Stimulated activated effector memory CD8-positive, alpha-beta T cell treated with anti-CD3 and anti-CD28 coated beads, Interleukin-12 subunit alpha, Interleukin-12 subunit beta, amount 100 ng/mL, for 72 hours (primary cell): ENCODE results near the gene SF1.

Experiments used
- ATAC-seq: fragments of 150-1000 bp; cut with Tn5 transposase; 2 replicates; pipeline ENCODE4 v1.10.0; 2021
- DNase-seq, 2 donors: peaks; one replicate each; pipeline ENCODE4 v3.0.0; 2021 to 2022; ENCODE audit warnings: low spot score in 2 of 2
- H3K27ac Mint-ChIP-seq: one replicate; pipeline ENCODE4 v1.8.0; 2022; ENCODE audit warnings: mild to moderate bottlenecking, mixed read lengths
- H3K36me3 Mint-ChIP-seq: one replicate; pipeline ENCODE4 v1.8.0; 2022; ENCODE audit warnings: mild to moderate bottlenecking, mixed read lengths
- H3K4me1 Mint-ChIP-seq: one replicate; pipeline ENCODE4 v1.8.0; 2022; ENCODE audit warnings: mixed read lengths
- H3K4me3 Mint-ChIP-seq: one replicate; pipeline ENCODE4 v1.8.0; 2022; ENCODE audit warnings: mild to moderate bottlenecking, mixed read lengths
- H3K9me3 Mint-ChIP-seq: one replicate; pipeline ENCODE4 v1.8.0; 2022; ENCODE audit warnings: mixed read lengths

SF1 gene

DNA sequence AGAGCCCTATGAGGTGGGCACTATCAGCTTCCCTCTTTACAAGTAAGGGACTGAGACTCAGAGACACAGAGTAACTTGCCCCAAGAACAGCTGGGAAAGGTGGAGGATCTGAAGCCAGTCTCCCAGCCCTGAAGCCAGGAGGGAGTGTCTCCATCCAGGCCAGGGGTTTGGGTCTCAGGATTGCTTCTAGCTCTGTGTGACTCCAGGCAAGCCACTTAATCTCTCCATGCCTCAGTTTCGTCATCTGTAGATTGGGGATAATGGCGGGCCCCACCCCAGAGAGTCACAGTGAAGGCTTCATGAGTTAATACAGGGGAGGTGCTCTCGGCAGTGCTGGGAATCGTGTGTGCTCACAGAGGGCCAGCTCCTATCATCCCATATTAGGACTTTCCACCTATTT lies 14.1 kb upstream of the SF1 start:
- Mint-ChIP-seq H3K4me1 (peaks cover 25% of the 10 kb centered on the region), H3K36me3 (peaks cover 53% of the 10 kb centered on the region), H3K27ac (peak overlapping the region; percentile 17), H3K9me3 (no peaks in the 10 kb centered on the region), H3K4me3 (no peak overlapping the region)
- ATAC-seq, result no peak
- no peak for DNase-seq

DNA sequence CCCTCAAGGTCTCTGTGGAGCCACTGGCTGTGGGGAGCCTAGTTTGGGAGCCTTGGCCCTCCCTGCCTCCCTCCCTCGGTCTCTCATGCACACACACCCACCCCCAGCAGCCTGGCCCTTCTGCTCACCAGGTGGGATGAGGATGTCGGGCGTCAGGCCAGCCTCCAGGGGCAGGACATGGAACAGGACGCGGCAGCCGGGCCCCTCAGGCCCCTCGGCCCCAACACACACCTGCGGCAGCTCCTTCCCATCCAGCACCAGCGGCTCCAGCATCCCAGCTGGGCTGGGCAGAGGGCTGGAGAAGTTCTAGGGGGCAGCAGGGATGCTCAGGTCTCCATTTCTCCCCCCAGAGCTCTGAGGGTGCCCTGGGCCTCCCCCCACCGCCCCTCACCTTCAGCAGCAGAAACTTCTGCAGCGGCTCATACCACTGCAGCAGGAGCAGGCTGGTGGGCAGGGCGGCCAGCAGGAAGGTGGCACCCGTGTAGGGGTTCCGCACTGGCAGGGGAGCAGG lies 13.5 kb upstream of the SF1 start:
- no peak overlapping the region for H3K27ac Mint-ChIP-seq
- ATAC-seq (no peak), DNase-seq (no peak)
- H3K36me3 Mint-ChIP-seq, result peaks cover 46% of the 10 kb centered on the region
- no peaks in the 10 kb centered on the region for H3K9me3 Mint-ChIP-seq
- H3K4me1 Mint-ChIP-seq, result peaks cover 25% of the 10 kb centered on the region
- no peak overlapping the region for H3K4me3 Mint-ChIP-seq

DNA sequence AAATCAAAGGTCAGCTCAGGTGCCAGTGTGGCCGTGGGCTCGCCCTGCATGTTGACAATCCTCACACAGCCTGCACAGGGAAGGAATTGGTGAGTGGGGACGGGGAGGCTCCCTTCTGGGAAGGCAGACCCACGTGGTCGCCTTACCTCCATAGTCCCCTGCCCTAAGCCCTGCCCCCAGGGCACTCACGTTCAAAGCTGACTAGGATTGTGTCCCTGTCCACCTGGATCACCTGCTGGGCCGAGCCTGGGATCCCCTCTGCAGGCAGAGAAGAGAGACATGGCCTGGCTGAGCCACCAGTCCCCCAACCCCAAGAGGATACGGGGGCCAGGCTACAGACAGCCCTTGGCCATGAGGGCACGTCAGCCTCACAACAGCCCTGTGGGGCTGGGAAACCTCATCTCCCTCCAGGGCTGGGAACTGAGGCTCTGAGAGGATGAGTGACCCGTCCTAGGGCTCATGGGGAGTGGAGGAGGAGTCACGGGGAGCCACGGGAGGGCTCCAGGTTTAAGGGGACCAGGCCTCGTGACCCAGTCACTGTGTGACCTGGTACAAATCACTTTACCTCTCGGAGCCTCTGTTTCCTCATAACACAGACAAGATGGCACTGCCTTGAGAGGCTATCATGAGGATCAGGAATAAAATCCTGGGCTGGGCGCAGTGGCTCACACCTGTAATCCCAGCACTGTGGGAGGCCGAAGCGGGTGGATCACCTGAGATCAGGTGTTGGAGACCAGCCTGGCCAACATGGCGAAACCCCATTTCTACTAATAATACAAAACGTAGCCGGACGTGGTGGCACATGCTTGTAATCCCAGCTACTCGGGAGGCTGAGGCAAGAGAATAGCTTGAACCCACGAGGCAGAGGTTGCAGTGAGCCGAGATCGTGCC lies 12.1 kb upstream of the SF1 start:
- Mint-ChIP-seq H3K27ac (peak overlapping the region; percentile 60), H3K36me3 (peaks cover 33% of the 10 kb centered on the region), H3K4me1 (peaks cover 17% of the 10 kb centered on the region), H3K4me3 (no peak overlapping the region), H3K9me3 (no peaks in the 10 kb centered on the region)
- no peak for DNase-seq
- no peak for ATAC-seq

DNA sequence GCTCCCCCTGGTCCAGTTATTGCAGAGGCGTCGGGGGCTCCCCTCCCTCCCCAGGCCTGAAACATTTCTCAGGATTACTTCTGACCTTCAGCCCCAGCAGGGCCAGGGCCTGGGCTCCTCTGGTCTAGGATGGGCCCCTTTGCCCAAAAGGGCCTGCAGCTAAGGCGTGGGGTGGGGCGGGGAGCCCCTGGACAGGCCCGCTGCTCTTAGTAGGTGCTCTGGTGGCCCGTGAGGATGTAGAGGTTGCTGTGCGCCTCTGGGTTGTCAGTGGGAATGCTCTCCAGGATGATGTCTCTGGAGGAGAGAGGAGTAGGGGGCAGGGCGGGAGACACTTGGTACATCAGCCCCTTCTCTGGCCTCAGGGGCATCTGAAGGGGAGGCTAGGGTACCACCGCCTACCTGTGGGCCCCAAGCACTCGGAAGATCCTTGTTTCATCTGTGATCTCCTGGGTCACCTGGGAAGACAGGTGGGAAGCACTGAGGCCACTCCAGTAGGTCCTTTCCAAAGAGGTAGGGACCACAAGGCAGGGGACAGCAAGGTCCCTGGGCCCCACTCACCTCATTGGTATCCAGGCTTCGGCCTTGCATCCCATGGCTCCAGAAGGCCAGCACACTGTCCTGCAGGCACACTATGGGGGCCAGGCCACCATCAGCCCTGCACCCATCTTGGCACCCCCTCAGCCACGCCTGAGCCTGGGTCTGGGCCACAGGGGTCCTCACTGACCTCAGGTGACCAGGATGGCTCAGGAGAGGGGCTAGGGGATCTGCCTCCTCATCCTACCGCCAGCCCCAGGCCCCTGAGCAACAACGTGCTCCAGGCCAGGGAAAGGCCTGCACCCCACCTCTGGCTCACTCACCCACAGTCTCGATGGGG lies 11.2 kb upstream of the SF1 start:
- DNase-seq (no peak), ATAC-seq (no peak)
- peaks cover 12% of the 10 kb centered on the region for H3K4me1 Mint-ChIP-seq
- no peak overlapping the region for H3K27ac Mint-ChIP-seq
- H3K36me3 Mint-ChIP-seq, result peaks cover 27% of the 10 kb centered on the region
- no peak overlapping the region for H3K4me3 Mint-ChIP-seq
- H3K9me3 Mint-ChIP-seq, result no peaks in the 10 kb centered on the region

DNA sequence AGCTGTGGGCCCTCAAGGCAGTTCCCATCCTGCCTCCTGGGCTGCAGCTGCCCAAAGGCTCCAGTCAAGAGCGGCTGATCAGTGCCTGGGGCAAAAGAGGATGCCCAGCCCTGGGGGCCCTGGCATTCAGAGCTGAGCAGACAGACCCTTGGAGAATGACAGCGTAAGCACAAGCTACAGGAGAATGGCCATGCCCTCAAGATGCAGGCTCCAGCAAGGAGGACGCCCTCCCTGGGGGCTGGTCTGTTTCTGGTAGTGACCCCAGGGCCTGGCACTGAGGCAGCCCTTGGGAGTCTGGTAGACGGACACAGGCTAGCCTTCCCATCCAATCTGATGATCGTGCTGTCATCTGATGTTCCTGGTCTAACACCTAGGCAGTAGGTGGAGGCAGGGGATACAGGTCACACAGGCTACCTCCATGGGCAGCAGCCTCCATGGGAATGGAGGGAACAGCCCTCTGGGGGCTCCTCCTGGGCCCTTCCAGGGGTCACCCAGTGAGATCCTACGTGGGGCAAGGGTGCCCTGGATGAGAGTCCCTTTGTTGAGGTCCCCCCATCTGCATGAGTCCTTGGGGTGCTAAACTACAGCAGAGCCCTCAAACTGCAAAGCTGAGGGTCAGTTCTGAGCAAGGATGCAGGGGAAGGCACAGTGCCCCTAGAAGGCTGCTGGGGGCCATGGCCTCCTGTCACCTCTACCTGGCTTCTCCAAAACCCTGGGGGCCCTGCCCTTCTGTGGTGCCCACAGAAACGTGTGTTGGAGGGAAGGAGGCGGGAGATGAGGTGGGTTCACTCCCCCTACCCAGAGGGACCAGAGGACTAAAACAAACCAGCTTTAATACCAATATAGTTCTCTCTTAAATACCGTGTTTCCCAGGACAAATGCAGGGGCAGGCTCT lies 10.2 kb upstream of the SF1 start:
- Mint-ChIP-seq H3K9me3 (no peaks in the 10 kb centered on the region), H3K36me3 (peaks cover 17% of the 10 kb centered on the region), H3K27ac (no peak overlapping the region), H3K4me3 (no peak overlapping the region), H3K4me1 (peaks cover 2% of the 10 kb centered on the region)
- ATAC-seq (no peak), DNase-seq (no peak)

DNA sequence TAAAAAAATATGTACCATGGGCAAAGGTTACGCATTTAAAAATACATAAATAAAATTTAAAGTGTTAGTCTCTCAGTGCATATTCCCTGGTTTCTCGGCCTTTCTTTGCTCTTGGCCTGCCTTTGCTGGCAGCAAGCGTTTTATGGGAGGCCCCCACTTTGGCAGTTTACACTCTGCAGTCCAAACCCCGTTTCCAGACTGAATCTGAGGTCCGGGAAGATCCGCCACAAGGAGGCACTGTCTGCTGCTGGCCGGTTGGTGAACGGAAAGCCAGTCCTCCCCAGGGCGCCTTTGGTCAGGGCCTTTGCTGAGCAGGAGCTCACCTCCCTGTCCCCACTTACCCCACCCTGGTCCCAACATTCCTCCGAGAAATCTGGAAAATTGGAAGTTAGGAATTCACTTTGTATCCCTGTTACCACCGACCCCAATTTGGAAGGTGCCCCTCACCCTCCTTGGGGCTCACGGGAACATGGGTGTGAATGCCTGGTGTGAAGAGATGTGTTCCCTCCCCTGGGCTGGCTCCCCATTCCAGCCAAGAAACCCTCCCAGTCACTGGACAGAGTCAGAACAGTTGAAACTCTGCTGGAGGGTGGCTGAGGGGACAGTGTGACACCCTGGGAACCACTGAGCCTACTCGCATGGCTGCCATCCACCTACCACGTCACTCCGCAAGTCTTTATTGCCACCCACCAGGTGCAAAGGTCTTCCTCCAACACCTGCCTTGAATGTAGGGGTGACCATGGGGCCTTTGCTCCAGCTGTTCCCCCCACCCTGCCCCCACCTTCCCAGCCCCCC lies 9.4 kb upstream of the SF1 start:
- H3K4me1 Mint-ChIP-seq, result no peaks in the 10 kb centered on the region
- ATAC-seq (peak; percentile 70), DNase-seq (peak in 1 of 2 donors; percentile 72)
- no peak overlapping the region for H3K4me3 Mint-ChIP-seq
- H3K27ac Mint-ChIP-seq, result no peak overlapping the region
- no peaks in the 10 kb centered on the region for H3K9me3 Mint-ChIP-seq
- peaks cover 17% of the 10 kb centered on the region for H3K36me3 Mint-ChIP-seq

DNA sequence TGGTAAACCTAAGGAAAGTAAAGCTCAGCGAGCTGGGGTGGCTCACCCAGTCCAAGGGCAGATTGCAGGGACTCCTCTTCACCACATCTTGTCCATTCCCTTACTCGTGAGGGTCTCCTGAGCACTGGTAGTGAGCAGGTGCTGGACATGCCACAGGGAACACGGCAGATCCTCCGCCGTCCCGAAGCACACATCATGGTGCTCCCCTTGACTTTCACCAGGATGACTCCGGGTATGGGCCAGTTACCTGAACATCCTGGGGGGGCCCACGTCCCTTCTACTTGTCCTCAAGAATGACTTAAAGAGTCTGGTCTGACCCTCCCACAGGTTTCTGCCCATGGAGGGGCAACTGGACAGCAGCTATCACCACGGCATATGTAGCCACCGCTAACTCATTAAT lies 8.0 kb upstream of the SF1 start:
- peaks cover 20% of the 10 kb centered on the region for H3K36me3 Mint-ChIP-seq
- ATAC-seq, result no peak
- no peaks in the 10 kb centered on the region for H3K4me1 Mint-ChIP-seq
- no peak overlapping the region for H3K4me3 Mint-ChIP-seq
- no peak overlapping the region for H3K27ac Mint-ChIP-seq
- H3K9me3 Mint-ChIP-seq, result no peaks in the 10 kb centered on the region
- no peak for DNase-seq

DNA sequence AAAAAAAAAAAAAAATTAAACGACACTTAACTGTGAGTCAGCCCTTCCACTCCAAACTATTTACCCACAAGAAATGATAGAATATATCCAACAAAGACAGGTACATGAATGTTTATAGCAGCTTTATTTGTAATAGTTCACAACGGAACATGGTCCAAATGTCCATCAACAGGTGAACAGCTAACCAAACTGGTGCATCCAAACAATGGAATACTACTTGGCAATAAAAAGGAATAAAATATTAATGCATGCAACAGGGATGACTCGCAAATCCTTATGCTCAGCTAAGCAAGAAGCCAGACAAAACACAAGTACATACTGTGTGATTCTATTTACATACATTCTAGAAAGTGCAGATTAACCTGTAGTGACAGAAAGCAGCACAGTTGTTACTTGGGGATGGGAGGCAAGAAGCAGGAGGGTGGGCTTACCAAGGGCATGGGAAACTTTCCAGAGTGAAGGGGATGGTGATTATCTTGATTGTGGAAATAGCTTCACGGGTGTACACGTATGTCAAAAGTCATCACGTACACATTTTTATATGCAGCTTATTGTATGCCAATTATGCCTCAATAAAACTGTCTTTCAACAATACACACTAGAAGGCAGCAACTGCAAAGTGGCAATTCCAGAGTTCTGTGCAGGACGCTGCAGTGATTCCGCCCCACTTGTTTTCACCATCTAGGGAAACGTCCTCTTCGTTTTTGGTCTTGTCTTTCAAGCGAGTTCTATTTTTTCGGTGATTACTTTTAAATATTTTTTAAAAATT lies 6.7 kb upstream of the SF1 start:
- Mint-ChIP-seq H3K36me3 (peaks cover 18% of the 10 kb centered on the region), H3K9me3 (no peaks in the 10 kb centered on the region), H3K4me1 (no peaks in the 10 kb centered on the region), H3K27ac (no peak overlapping the region), H3K4me3 (no peak overlapping the region)
- DNase-seq (no peak), ATAC-seq (no peak)

DNA sequence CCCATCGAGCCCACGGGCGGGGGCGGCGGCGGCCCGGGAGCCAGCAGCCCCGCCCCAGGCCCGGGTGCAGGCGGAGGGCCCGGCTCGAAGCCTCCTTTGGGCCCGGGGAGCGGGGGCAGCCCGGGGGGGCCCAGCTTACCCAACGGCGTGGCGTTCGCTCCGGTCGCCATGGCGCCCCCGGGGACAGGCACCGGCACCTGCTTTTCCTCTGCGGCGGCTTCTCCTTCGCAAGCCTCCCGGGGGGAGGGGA lies 194 bp downstream of the SF1 start:
- H3K27ac Mint-ChIP-seq, result peak overlapping the region; percentile 100
- H3K36me3 Mint-ChIP-seq, result peaks cover 70% of the 10 kb centered on the region

DNA sequence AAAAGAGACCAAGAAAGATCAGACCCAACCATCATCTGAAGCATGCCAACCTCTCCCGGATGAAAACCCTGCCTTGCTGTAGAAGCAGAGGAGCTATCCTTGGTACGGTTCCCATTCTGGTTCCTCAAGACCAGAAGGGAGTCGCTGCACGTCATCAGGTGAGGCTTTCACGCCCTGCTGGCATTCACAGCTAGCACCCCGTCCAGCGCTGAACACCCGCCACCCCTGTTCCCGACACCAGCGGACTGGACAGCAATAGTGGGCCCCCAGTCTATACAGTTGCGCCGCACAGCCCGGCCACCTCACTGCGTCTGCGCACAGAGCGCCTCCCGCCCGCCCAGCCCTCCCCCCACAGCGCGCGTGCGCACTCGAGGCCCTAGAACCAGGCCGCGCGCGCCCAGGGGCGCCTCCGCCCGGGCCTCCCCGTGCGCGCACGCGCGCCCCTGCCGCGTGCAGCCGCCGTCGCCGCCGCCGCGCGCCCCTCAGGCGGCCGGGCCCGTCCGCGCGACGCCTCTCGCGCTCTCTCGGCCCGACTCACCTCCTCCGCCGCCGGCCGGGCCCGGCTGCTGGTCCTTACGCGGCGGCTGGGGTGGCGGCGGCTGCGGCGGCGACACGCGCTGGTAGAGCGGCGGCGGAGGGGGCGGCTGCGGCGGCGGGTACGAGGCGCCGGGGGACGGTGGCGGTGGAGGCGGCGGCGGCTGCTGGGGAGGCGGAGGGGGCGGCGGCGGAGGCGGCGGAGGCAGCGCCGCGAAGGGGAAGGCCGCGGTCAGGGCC lies 706 bp downstream of the SF1 start:
- Mint-ChIP-seq H3K36me3 (peaks cover 76% of the 10 kb centered on the region), H3K9me3 (no peaks in the 10 kb centered on the region), H3K27ac (peak overlapping the region; percentile 92), H3K4me3 (peak overlapping the region; percentile 88), H3K4me1 (peaks cover 46% of the 10 kb centered on the region)
- DNase-seq (peak; percentile 76 to 88), ATAC-seq (peak; percentile 19)

More for the DNA sequence above, 194 bp downstream of the SF1 start:
- Mint-ChIP-seq H3K9me3 (no peaks in the 10 kb centered on the region), H3K4me1 (peaks cover 44% of the 10 kb centered on the region), H3K4me3 (peak overlapping the region; percentile 88)
- ATAC-seq (peak; percentile 3), DNase-seq (no peak)

DNA sequence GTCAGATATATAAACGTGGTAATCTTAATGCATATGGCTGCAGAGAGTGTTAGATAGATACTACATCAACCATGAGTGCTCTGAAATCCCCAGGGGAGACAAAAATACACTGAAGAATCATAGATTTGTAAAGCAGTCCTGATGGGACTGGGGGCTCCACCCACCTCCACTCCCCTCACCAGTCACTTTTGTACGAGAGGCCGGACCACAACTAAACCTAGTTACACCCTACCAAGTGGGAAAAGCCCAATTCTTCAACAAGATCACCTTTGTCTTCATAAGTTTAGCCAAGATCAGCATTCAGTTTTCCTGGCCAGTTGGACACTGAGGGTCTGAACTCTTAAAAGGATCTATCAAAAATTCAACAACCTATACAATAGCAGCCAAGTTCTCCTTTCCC lies 1.5 kb downstream of the SF1 start:
- Mint-ChIP-seq H3K36me3 (peaks cover 83% of the 10 kb centered on the region), H3K27ac (peak overlapping the region; percentile 92), H3K4me3 (peak overlapping the region; percentile 88), H3K9me3 (no peaks in the 10 kb centered on the region), H3K4me1 (peaks cover 46% of the 10 kb centered on the region)
- no peak for ATAC-seq
- DNase-seq, result no peak

DNA sequence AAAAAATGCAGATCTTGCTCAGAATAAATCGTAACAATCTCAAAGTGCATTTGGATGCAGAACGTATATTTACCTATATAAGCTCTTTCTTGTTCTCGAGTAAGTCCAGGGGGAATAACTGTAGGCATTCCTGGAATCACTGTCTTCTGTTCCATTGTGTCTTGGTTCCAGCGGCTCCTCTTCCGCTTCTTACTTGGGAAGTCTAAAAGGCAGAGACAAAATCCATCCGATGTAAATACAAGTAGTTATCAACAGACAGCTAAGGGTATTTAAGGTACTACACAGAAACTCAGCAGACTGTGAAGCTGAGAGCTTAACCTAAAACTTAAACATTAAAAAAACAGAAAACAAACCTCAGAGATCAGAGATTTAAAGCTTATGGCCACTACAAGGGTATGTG lies 1.9 kb downstream of the SF1 start:
- H3K36me3 Mint-ChIP-seq, result peaks cover 86% of the 10 kb centered on the region
- ATAC-seq, result no peak
- H3K4me1 Mint-ChIP-seq, result peaks cover 47% of the 10 kb centered on the region

DNA sequence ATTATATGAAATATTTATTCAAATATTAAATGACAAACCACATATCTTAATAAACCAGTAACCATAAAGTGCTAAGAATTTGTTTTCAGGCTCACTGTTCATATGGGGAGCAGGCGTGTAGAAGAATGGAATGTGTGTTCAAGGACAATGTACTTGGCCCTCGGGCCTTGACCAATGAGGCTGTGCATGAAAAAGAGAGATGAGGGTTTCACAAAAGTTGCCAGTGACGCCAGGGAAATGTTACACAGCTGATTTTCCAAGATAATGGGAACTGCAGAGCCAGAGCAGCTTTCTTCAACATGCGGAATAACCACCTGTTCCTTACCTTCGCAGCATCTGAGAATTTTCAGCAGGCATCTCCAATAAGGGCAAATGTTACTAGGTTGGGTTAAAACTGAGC lies 4.2 kb downstream of the SF1 start:
- no peaks in the 10 kb centered on the region for H3K9me3 Mint-ChIP-seq
- ATAC-seq (no peak), DNase-seq (no peak)
- peaks cover 97% of the 10 kb centered on the region for H3K36me3 Mint-ChIP-seq
- peaks cover 63% of the 10 kb centered on the region for H3K4me1 Mint-ChIP-seq
- peak overlapping the region; percentile 88 for H3K4me3 Mint-ChIP-seq
- peak overlapping the region; percentile 92 for H3K27ac Mint-ChIP-seq

More for the DNA sequence above, 1.9 kb downstream of the SF1 start:
- DNase-seq, result no peak
- Mint-ChIP-seq H3K4me3 (peak overlapping the region; percentile 88), H3K9me3 (no peaks in the 10 kb centered on the region), H3K27ac (peak overlapping the region; percentile 92)
